CD4-positive, alpha-beta T cell treated with Interferon alpha-2 for 1 hour (primary cell): ENCODE measurements around the gene CCT8.
"Not testable (repeated sequence)": the region's sequence is repeated elsewhere in the genome, so short reads cannot be mapped to it uniquely, and the experiment has no call there.

Experiments used
- DNase-seq, 2 donors: peaks; one replicate each; pipeline ENCODE4 v3.0.0-alpha.2; 2020 to 2022

Gene CCT8

DNA sequence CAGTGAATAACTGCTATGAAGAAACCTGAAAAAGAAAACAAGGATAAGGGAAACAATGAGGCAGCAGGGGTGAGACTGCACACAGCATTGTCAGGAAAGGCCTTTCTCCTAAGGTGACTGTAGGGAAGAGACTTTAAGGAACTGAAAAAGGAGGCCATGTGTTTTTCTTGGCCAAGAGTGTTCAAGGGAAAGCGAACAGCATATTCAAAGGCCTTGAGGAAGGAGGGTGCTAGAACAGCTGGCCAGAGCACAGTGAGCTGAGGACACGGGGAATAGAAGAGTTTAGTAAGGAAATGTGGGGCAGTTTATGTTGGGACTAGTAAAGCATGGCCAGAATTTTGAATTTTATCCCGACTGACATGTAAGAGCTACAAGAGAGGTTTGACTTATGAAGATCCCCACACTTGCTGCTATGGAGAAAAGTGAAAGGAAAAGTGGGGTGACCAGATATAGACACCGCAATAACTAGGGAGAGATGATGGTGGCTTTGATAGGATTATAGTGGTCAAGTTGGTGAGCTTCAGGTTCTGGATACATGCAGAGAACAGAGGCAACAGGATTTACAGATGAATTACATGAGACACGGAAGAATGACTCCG is 55.7 kb downstream of the CCT8 start:
- no peak for DNase-seq

DNA sequence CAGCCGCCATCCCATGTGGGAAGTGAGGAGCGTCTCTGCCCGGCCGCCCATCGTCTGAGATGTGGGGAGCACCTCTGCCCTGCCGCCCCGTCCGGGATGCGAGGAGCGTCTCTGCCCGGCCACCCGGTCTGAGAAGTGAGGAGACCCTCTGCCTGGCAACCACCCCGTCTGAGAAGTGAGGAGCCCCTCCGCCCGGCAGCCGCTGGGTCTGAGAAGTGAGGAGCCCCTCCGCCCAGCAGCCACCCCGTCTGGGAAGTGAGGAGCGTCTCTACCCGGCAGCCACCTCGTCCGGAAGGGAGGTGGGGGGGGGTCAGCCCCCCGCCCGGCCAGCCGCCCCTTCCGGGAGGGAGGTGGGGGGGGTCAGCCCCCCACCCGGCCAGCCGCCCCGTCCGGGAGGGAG is 62.2 kb downstream of the CCT8 start:
- DNase-seq: not testable (repeated sequence)

DNA sequence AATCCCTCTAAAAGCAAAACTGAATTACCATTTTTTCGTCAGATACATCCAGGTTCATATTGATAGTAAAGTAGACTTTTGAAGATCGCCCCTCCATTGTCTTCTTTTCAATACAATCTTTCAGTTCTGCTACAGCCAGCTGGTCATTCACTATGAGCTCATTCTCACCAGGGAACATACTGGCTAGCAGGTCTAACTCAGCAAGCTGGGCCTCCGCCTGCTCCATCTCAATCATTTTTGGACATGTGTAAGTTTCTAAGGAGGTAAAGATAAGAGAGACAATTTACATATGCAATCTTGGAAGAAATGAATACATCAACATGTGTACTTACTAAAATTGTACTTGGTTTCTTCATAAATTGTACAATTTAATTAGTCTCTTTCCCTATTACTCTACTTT is 65.1 kb downstream of the CCT8 start:
- no peak for DNase-seq

DNA sequence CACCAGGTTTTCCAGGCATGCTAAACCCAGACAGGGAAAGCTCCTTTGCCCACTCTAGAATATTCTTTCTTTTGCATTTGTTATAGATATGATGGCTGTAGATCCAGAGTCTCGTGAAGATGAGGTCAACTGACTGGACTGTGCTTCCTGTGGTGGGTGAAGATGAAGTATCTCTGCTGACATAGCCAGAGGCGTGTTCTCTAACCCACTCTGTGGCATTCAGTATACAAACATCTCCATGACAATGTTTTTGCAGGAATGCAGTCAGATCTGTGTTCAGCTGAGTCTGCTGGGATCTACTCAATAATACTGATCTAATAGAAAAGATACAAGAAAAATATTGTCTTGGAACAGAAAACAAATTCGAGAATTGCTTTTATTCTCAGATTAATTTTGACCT is 65.6 kb downstream of the CCT8 start:
- no peak for DNase-seq

DNA sequence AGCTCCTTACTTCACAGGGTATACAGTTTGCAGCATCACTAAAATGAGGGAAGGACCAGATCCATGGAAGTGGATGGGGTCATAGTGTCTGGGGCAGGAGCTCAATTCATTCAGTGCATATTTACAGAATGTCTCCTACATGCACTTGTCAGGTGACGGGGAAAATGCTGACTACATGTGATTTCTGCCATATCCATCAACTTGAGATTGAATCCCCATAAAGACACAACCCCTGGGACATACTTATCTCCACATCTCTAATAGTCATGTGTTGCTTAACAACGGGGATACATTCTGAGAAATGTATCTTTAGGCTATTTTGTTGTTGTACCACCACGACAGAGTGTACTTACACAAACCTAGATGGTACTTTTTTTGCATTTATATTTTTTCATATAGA is 66.3 kb downstream of the CCT8 start:
- no peak for DNase-seq
